GM12878 (cell line): ENCODE results near the gene ZNF771. TPM values are rescaled to one million over a fixed set of nuclear protein-coding genes. Genes with fewer than 3 reads are reported as not detected.

Experiments used
- ATF3 ChIP-seq: IDR thresholded peaks from 2 replicates; pipeline ENCODE4 v1.6.1; 2011; ENCODE audit warnings: low read depth, mild to moderate bottlenecking, low read length, moderate library complexity, borderline replicate concordance; ENCODE audit errors: extremely low read depth
- CBX5 ChIP-seq: sonication (generic); IDR thresholded peaks from 2 replicates; pipeline ENCODE4 v1.6.1; 2016; ENCODE audit warnings: low read depth, moderate library complexity, mild to moderate bottlenecking, inconsistent platforms
- CREB1 ChIP-seq: IDR thresholded peaks from 2 replicates; pipeline ENCODE4 v1.6.1; 2012; ENCODE audit warnings: low read depth, mild to moderate bottlenecking, inconsistent platforms
- HDAC2 ChIP-seq: fragments of 200-600 bp; sonication (generic); IDR thresholded peaks from 2 replicates; pipeline ENCODE4 v1.6.1; 2017
- IKZF1 ChIP-seq: fragments of 450-650 bp; conservative IDR thresholded peaks from 2 replicates; pipeline ENCODE4 v1.6.1; 2017; ENCODE audit warnings: antibody characterized with exemption, mild to moderate bottlenecking
- KDM1A ChIP-seq: fragments of 200-600 bp; sonication (generic); IDR thresholded peaks from 2 replicates; pipeline ENCODE4 v1.6.1; 2016; ENCODE audit warnings: borderline replicate concordance
- MXI1 ChIP-seq: fragments of 150-350 bp; IDR thresholded peaks from 2 replicates; pipeline ENCODE4 v1.6.1; 2011; ENCODE audit warnings: low read depth, mild to moderate bottlenecking, inconsistent platforms, low read length, improper control_type of control experiment
- NR2F1 ChIP-seq: fragments of 450-650 bp; conservative IDR thresholded peaks from 2 replicates; pipeline ENCODE4 v1.6.1; 2017; ENCODE audit warnings: mild to moderate bottlenecking
- PAX8 ChIP-seq: fragments of 450-650 bp; IDR thresholded peaks from 2 replicates; pipeline ENCODE4 v1.6.1; 2017; ENCODE audit warnings: mild to moderate bottlenecking, moderate library complexity
- POLR2A ChIP-seq: IDR thresholded peaks from 2 replicates; pipeline ENCODE4 v1.6.1; 2011; ENCODE audit warnings: low read depth, mild to moderate bottlenecking, low read length
- POLR2AphosphoS2 ChIP-seq: IDR thresholded peaks from 2 replicates; pipeline ENCODE4 v1.6.1; 2011; ENCODE audit warnings: low read depth, mild to moderate bottlenecking, low read length, improper control_type of control experiment, moderate library complexity
- POU2F2 ChIP-seq: IDR thresholded peaks from 3 replicates; pipeline ENCODE4 v1.6.1; 2011; ENCODE audit warnings: low read depth, mild to moderate bottlenecking, low read length, borderline replicate concordance
- SPI1 ChIP-seq: IDR thresholded peaks from 2 replicates; pipeline ENCODE4 v1.6.1; 2011; ENCODE audit warnings: low read depth, mild to moderate bottlenecking, low read length, moderate library complexity, borderline replicate concordance; ENCODE audit not compliant: insufficient read depth
- STAT3 ChIP-seq: IDR thresholded peaks from 2 replicates; pipeline ENCODE4 v1.6.1; 2011; ENCODE audit warnings: low read depth, low read length, improper control_type of control experiment
- TCF3 ChIP-seq: IDR thresholded peaks from 2 replicates; pipeline ENCODE4 v1.6.1; 2012; ENCODE audit warnings: low read depth, mild to moderate bottlenecking, low read length, borderline replicate concordance; ENCODE audit not compliant: insufficient read depth
- ZBTB33 ChIP-seq: fragments of 450-650 bp; IDR thresholded peaks from 2 replicates; pipeline ENCODE4 v1.6.1; 2017; ENCODE audit warnings: mild to moderate bottlenecking
- ZBTB40 ChIP-seq: fragments of 450-650 bp; IDR thresholded peaks from 2 replicates; pipeline ENCODE4 v1.6.1; 2016; ENCODE audit warnings: mild to moderate bottlenecking, moderate library complexity, borderline replicate concordance
- ZNF217 ChIP-seq: fragments of 450-650 bp; IDR thresholded peaks from 2 replicates; pipeline ENCODE4 v1.6.1; 2017; ENCODE audit warnings: antibody characterized with exemption, mild to moderate bottlenecking
- ZNF24 ChIP-seq: fragments of 450-650 bp; IDR thresholded peaks from 2 replicates; pipeline ENCODE4 v1.6.1; 2017; ENCODE audit warnings: antibody characterized with exemption, mild to moderate bottlenecking
- polyA plus RNA-seq, 11 experiments: library from polyadenylated mRNA; depleted of rRNA in 4 of 11; unstranded in 6 of 11; stranded (reverse) in 5 of 11; fragments of >200 nt; fragmentation: Nextera tagmentation in 4 of 11; fragmentation: Illumina TruSeq in 1 of 11; extraction: Ambion mirVana in 4 of 11; extraction: Trizol in 1 of 11; gene quantifications; 1 replicate in 1 of 11; 2 replicates in 10 of 11; pipeline versions ENCODE4 v1.2.1 to v1.2.3, GENCODE V29; 2011 to 2016; ENCODE audit warnings: inconsistent platforms in 2 of 11, missing spikeins in 2 of 11, low read depth in 1 of 11
- total RNA-seq, 4 experiments: library from RNA; depleted of rRNA in 3 of 4; stranded (reverse); fragments of >200 nt in 3 of 4; fragmentation: Illumina TruSeq in 1 of 4; extraction: Trizol in 1 of 4; gene quantifications; 2 replicates each; pipeline versions ENCODE4 v1.2.1 to v1.2.3, GENCODE V29; 2013 to 2021
- TF ChIP-seq, protein P1 (sequence below): fragments of 450-650 bp; IDR thresholded peaks from 2 replicates; pipeline ENCODE4 v1.6.1; 2018; ENCODE audit warnings: borderline replicate concordance, mild to moderate bottlenecking; ENCODE audit not compliant: partially characterized antibody

The ZNF771 gene
- total and polyA plus RNA-seq, 10 of the 15 experiments (the other 5 are each of a cell fraction or from before 2014, with no cell fraction given), result 0.98 to 7.6 (median 3.7) TPM

GRCh38 chr16:30395155-30395991 is 12.0 kb upstream of the ZNF771 start, which contains the start of gene ZNF48 (continued):
- peak; percentile 69 for TF ChIP-seq ZBTB40
- no peak for TF ChIP-seq ZBTB33
- no peak for TF ChIP-seq HDAC2
- TF ChIP-seq POLR2AphosphoS2, result no peak
- TF ChIP-seq CREB1, result peak; percentile 14; the same call in 1 of the 2 replicates
- TF ChIP-seq MXI1, result peak; percentile 62; the same call in 1 of the 2 replicates
- 0 out of 2 replicates have a peak, but pooled peaks have one; percentile 14 for TF ChIP-seq TCF3
- TF ChIP-seq CBX5, result no peak
- no peak for TF ChIP-seq POU2F2
- TF ChIP-seq ZNF217, result peak; percentile 83
- TF ChIP-seq KDM1A, result no peak
- no peak for TF ChIP-seq PAX8
- no peak for TF ChIP-seq ATF3
- TF ChIP-seq ZNF24, result peak; percentile 62; the same call in 1 of the 2 replicates
- TF ChIP-seq, protein P1, sequence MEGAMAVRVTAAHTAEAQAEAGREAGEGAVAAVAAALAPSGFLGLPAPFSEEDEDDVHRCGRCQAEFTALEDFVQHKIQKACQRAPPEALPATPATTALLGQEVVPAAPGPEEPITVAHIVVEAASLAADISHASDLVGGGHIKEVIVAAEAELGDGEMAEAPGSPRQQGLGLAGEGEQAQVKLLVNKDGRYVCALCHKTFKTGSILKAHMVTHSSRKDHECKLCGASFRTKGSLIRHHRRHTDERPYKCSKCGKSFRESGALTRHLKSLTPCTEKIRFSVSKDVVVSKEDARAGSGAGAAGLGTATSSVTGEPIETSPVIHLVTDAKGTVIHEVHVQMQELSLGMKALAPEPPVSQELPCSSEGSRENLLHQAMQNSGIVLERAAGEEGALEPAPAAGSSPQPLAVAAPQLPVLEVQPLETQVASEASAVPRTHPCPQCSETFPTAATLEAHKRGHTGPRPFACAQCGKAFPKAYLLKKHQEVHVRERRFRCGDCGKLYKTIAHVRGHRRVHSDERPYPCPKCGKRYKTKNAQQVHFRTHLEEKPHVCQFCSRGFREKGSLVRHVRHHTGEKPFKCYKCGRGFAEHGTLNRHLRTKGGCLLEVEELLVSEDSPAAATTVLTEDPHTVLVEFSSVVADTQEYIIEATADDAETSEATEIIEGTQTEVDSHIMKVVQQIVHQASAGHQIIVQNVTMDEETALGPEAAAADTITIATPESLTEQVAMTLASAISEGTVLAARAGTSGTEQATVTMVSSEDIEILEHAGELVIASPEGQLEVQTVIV, result no peak
- TF ChIP-seq SPI1, result peak; percentile 31; the same call in 1 of the 2 replicates
- TF ChIP-seq IKZF1, result peak; percentile 94
- TF ChIP-seq POLR2A, result peak; percentile 74
- TF ChIP-seq NR2F1, result peak; percentile 73; the same call in 1 of the 2 replicates
- no peak for TF ChIP-seq STAT3
